ENCODE data around the gene NAA38.
"Not testable (repeated sequence)": the region's sequence is repeated elsewhere in the genome, so short reads cannot be mapped to it uniquely, and the experiment has no call there.

NAA38 gene

GRCh38 chr17:7818746-7819645 lies 38.4 kb downstream of the NAA38 start:
- no peak for DNase-seq

- no peak for DNase-seq
These were observed 39.3 kb downstream of the NAA38 start for GRCh38 chr17:7818026-7818425.

- no peak for DNase-seq
These were observed 39.8 kb downstream of the NAA38 start for GRCh38 chr17:7817643-7817964.

GRCh38 chr17:7816926-7817642 lies 40.3 kb downstream of the NAA38 start:
- no peak for DNase-seq

GRCh38 chr17:7814969-7815368 lies 42.4 kb downstream of the NAA38 start:
- DNase-seq, result no peak

GRCh38 chr17:7811251-7811650 lies 46.1 kb downstream of the NAA38 start:
- DNase-seq, result no peak

- DNase-seq, result not testable (repeated sequence)
These were observed 47.5 kb downstream of the NAA38 start for GRCh38 chr17:7809791-7810343.

GRCh38 chr17:7809086-7809790 lies 48.1 kb downstream of the NAA38 start:
- no peak for DNase-seq

- DNase-seq, result no peak
These were observed 50.2 kb downstream of the NAA38 start for GRCh38 chr17:7807206-7807605.
